ENCODE data around the gene PDLIM5. TPM values are rescaled to one million over a fixed set of nuclear protein-coding genes. Genes with fewer than 3 reads are reported as not detected.

PDLIM5 gene
- polyA plus RNA-seq, 1 donor (not counting 4 experiments of a cell fraction or from before 2014, with no cell fraction given), result 112 TPM

- H3K4me3 ChIP-seq (ENCODE audit: control insufficient read depth in 2 of 3, extremely low read depth in 1 of 3, insufficient read depth in 2 of 3, low read depth in 1 of 3, low read length in 3 of 3), result no peak overlapping the region
- no peak for FAIRE-seq
- no peak for DNase-seq (ENCODE audit: low read depth, low spot score)
- H2AFZ ChIP-seq (ENCODE audit: control insufficient read depth, low read length), result no peak overlapping the region
- H3K36me3 ChIP-seq (ENCODE audit: control insufficient read depth in 2 of 2, extremely low read depth in 1 of 2, insufficient read depth in 2 of 2, low read length in 2 of 2), result no peaks in the 10 kb centered on the region
- H3K27me3 ChIP-seq (ENCODE audit: control insufficient read depth, extremely low read depth, insufficient read depth, low read length), result no peaks in the 10 kb centered on the region
- no peaks in the 10 kb centered on the region for H3K9me3 ChIP-seq (ENCODE audit: control insufficient read depth, low read depth, low read length)
- peaks cover 76% of the 10 kb centered on the region for H3K79me2 ChIP-seq (ENCODE audit: control insufficient read depth, insufficient read depth, low read length)
- H4K20me1 ChIP-seq (ENCODE audit: control insufficient read depth, extremely low read depth, insufficient read depth, low read length), result no peaks in the 10 kb centered on the region
- no peaks in the 10 kb centered on the region for H3K4me1 ChIP-seq (ENCODE audit: control insufficient read depth, extremely low read depth, insufficient read depth, low read length)
- no peak for TF ChIP-seq CTCF (optimal IDR thresholded peaks at IDR 0.05 in 1 of 3, IDR thresholded peaks at IDR 0.05 in 1 of 3, conservative IDR thresholded peaks at IDR 0.05 in 1 of 3; ENCODE audit: extremely low read depth in 1 of 3, insufficient read depth in 2 of 3, low read length in 3 of 3)
- no peak for TF ChIP-seq EZH2 (IDR thresholded peaks at IDR 0.05; ENCODE audit: low read length)
- peaks cover 3% of the 10 kb centered on the region for H3K9me1 ChIP-seq (ENCODE audit: control insufficient read depth, extremely low read depth, insufficient read depth, low read length)
- dilution Hi-C loops (cut with MboI; ENCODE audit: extremely low pct_ligation_motif_present, low sequenced_read_pairs), result no loop called here
- no peak overlapping the region for H3K4me2 ChIP-seq (ENCODE audit: control insufficient read depth, extremely low read depth, insufficient read depth, low read depth, low read length)
- H3K9ac ChIP-seq (ENCODE audit: control insufficient read depth, extremely low read depth, insufficient read depth, low read length), result no peak overlapping the region
- H3K27ac ChIP-seq (ENCODE audit: control insufficient read depth, insufficient read depth, low read length), result no peak overlapping the region
Measured at GRCh38 chr4:94479358-94480141, 27.8 kb downstream of the PDLIM5 start.

DNA sequence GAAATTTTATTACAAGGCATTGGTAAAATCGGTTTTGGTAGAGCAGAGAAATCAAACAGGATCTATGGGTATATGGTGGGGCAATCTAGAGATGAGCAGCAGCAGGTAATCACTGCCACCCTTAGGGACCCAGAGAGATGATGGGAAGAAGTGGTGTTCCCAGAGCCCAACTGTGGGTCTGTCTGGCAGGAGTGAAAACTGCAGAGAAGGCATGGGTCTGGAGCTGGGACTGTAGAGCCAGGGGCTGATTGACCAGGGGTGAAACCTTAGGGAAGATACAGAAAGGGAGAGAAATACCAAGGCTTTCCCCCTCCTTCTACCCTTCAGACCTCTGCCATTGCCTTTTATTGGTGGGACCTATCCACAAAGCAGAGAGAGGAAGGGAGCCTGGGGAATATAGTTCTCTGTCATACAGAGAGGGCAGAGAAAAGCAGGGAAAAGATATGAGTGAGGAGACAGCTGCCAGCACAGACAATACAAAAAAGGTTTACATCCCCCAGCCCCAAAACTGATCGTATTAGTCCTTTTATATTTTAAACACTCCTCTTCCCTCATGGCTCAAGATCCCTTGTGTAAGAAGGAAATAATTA is 28.7 kb downstream of the PDLIM5 start:
- H3K9me1 ChIP-seq (ENCODE audit: control insufficient read depth, extremely low read depth, insufficient read depth, low read length), result peaks cover 3% of the 10 kb centered on the region
- no peaks in the 10 kb centered on the region for H3K4me1 ChIP-seq (ENCODE audit: control insufficient read depth, extremely low read depth, insufficient read depth, low read length)
- peaks cover 71% of the 10 kb centered on the region for H3K79me2 ChIP-seq (ENCODE audit: control insufficient read depth, insufficient read depth, low read length)
- no peaks in the 10 kb centered on the region for H3K9me3 ChIP-seq (ENCODE audit: control insufficient read depth, low read depth, low read length)
- DNase-seq (ENCODE audit: low read depth, low spot score) (no peak), FAIRE-seq (no peak)
- no peak overlapping the region for H3K4me2 ChIP-seq (ENCODE audit: control insufficient read depth, extremely low read depth, insufficient read depth, low read depth, low read length)
- H3K27me3 ChIP-seq (ENCODE audit: control insufficient read depth, extremely low read depth, insufficient read depth, low read length), result no peaks in the 10 kb centered on the region
- no peak overlapping the region for H3K9ac ChIP-seq (ENCODE audit: control insufficient read depth, extremely low read depth, insufficient read depth, low read length)
- no peak overlapping the region for H3K27ac ChIP-seq (ENCODE audit: control insufficient read depth, insufficient read depth, low read length)
- no peak overlapping the region for H2AFZ ChIP-seq (ENCODE audit: control insufficient read depth, low read length)
- TF ChIP-seq CTCF (optimal IDR thresholded peaks at IDR 0.05 in 1 of 3, IDR thresholded peaks at IDR 0.05 in 1 of 3, conservative IDR thresholded peaks at IDR 0.05 in 1 of 3; ENCODE audit: extremely low read depth in 1 of 3, insufficient read depth in 2 of 3, low read length in 3 of 3), result no peak
- no peak for TF ChIP-seq EZH2 (IDR thresholded peaks at IDR 0.05; ENCODE audit: low read length)
- no peak overlapping the region for H3K4me3 ChIP-seq (ENCODE audit: control insufficient read depth in 2 of 3, extremely low read depth in 1 of 3, insufficient read depth in 2 of 3, low read depth in 1 of 3, low read length in 3 of 3)
- no peaks in the 10 kb centered on the region for H4K20me1 ChIP-seq (ENCODE audit: control insufficient read depth, extremely low read depth, insufficient read depth, low read length)
- dilution Hi-C loops (cut with MboI; ENCODE audit: extremely low pct_ligation_motif_present, low sequenced_read_pairs), result no loop called here
- H3K36me3 ChIP-seq (ENCODE audit: control insufficient read depth in 2 of 2, extremely low read depth in 1 of 2, insufficient read depth in 2 of 2, low read length in 2 of 2), result no peaks in the 10 kb centered on the region
